Kidney (tissue), 14 donors: ENCODE measurements around the gene SLC39A3. TPM values are rescaled to one million over a fixed set of nuclear protein-coding genes. Genes with fewer than 3 reads are reported as not detected.
A peak's percentile ranks its signal among the peaks of the same experiment; 100 is the strongest.

Experiments
- DNase-seq, 5 donors: peaks; one replicate each; pipeline ENCODE4 v3.0.0-alpha.2; 2013 to 2020
- FAIRE-seq: peaks from 2 replicates; lab custom pipeline; 2012; peaks lifted over from hg19 to GRCh38; lab: Jason Lieb, UNC
- H3K27ac ChIP-seq, 2 donors: one replicate each; pipeline ENCODE4 v1.7.0; 2013; ENCODE audit warnings: low read depth in 2 of 2, low read length in 2 of 2, inconsistent platforms in 1 of 2
- H3K27me3 ChIP-seq: one replicate; pipeline ENCODE4 v1.7.1; 2013; ENCODE audit warnings: low read length, inconsistent platforms; ENCODE audit not compliant: control insufficient read depth, insufficient read depth
- H3K36me3 ChIP-seq, 3 donors: one replicate each; pipeline versions ENCODE4 v1.7.0 to v1.7.1; 2013; ENCODE audit warnings: low read length in 3 of 3, control low read depth in 1 of 3, inconsistent platforms in 1 of 3; ENCODE audit not compliant: insufficient read depth in 3 of 3, control insufficient read depth in 2 of 3
- H3K4me1 ChIP-seq, 3 donors: one replicate each; pipeline versions ENCODE4 v1.7.0 to v1.7.1; 2013; ENCODE audit warnings: low read length in 3 of 3, inconsistent platforms in 1 of 3, low read depth in 1 of 3; ENCODE audit not compliant: control insufficient read depth in 2 of 3, insufficient read depth in 2 of 3
- H3K4me3 ChIP-seq, 3 donors: one replicate each; pipeline versions ENCODE4 v1.7.0 to v1.8.1; 2013; ENCODE audit warnings: low read length in 3 of 3, control low read depth in 1 of 3, inconsistent platforms in 1 of 3
- H3K9ac ChIP-seq, 3 donors: one replicate each; pipeline versions ENCODE4 v1.7.0 to v1.7.1; 2013; ENCODE audit warnings: low read length in 3 of 3, control low read depth in 1 of 3, inconsistent platforms in 1 of 3
- H3K9me3 ChIP-seq, 3 donors: one replicate each; pipeline versions ENCODE4 v1.7.0 to v1.7.1; 2013; ENCODE audit warnings: low read length in 3 of 3, control low read depth in 1 of 3, inconsistent platforms in 1 of 3; ENCODE audit not compliant: control insufficient read depth in 2 of 3, insufficient read depth in 1 of 3
- intact Hi-C: fragments of 100-400 bp; cut with DNase I; formaldehyde crosslinking; loops from one replicate; pipeline ENCODE4 v1.11.1; 2022
- polyA plus RNA-seq: library from polyadenylated mRNA; stranded (reverse); fragments of 350-450 nt; fragmentation: Illumina TruSeq; extraction: RNeasy Lipid Tissue Mini Kit (QIAGEN cat#74804); gene quantifications from one replicate; pipeline ENCODE4 v1.2.3, GENCODE V29; 2014; ENCODE audit warnings: low read depth, low replicate concordance; ENCODE audit not compliant: insufficient read depth
- total RNA-seq: library from RNA; stranded (reverse); fragmentation: NEBNext Ultra II Directional; extraction: Animal tissue kit (Norgen Biotek cat#: 25700); gene quantifications from one replicate; pipeline ENCODE4 v1.2.1, GENCODE V29; 2021
- TF ChIP-seq, protein P1 (sequence below): IDR thresholded peaks from 3 replicates; pipeline ENCODE4 v1.5.1; 2012; ENCODE audit warnings: mild to moderate bottlenecking, moderate library complexity, borderline replicate concordance; ENCODE audit not compliant: insufficient read depth; ENCODE audit errors: extremely low read depth
- donor health status: control.
- donor health status: control.
- donor health status: control.
- donor health status: control.
- donor health status: control.
- donor health status: DM: yes; HTN: yes; CAD: no.
- donor health status: Normal renal cell carcinoma (clear cell type).

Gene SLC39A3
- total and polyA plus RNA-seq, 2 donors from 2014 or later, result 31.1 to 38.0 TPM

DNA sequence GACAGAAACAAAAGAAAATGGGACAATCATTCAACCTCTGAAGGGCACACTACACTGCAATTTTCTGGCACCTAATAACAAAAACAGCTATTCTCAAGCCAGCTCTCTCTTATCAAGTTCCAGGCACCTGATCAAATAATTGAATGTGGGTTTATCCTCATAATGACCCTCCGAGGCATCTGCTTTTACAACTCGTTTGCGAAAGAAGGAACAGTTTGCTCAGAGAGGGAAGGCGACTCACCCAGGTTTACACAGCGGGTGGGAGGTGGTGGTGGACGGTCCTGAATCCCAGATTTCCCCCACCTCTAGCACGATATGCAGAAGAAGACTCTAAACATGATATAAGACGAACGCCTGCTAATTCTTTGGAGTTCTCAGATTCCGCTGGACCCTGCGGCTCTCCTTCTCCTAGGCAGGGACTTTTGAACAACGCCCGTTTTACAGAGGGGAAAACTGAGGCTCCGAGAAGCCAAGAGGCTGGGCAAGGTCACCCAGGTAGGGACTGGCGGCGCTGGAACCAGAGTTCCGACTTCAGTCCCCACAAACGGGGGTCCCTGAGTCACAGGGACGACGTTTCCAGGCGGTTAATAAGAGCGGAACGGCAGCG lies 42.6 kb upstream of the SLC39A3 start:
- no peaks in the 10 kb centered on the region for H3K9me3 ChIP-seq
- FAIRE-seq (no peak), DNase-seq (peak in 2 of 5 donors; percentile 14 to 30)
- no peaks in the 10 kb centered on the region for H3K27me3 ChIP-seq
- TF ChIP-seq, protein P1, sequence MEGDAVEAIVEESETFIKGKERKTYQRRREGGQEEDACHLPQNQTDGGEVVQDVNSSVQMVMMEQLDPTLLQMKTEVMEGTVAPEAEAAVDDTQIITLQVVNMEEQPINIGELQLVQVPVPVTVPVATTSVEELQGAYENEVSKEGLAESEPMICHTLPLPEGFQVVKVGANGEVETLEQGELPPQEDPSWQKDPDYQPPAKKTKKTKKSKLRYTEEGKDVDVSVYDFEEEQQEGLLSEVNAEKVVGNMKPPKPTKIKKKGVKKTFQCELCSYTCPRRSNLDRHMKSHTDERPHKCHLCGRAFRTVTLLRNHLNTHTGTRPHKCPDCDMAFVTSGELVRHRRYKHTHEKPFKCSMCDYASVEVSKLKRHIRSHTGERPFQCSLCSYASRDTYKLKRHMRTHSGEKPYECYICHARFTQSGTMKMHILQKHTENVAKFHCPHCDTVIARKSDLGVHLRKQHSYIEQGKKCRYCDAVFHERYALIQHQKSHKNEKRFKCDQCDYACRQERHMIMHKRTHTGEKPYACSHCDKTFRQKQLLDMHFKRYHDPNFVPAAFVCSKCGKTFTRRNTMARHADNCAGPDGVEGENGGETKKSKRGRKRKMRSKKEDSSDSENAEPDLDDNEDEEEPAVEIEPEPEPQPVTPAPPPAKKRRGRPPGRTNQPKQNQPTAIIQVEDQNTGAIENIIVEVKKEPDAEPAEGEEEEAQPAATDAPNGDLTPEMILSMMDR, result no peak
- peak overlapping the region; percentile 80 to 90 (median 90) for H3K4me3 ChIP-seq
- H3K36me3 ChIP-seq, result no peaks in the 10 kb centered on the region
- H3K9ac ChIP-seq, result peak overlapping the region; percentile 71 to 93 (median 79)
- intact Hi-C loops, result no loop called here
- H3K4me1 ChIP-seq, result peaks cover 0 to 28% (median 15%) of the 10 kb centered on the region in 3 donors
- peak overlapping the region; percentile 81 to 86 for H3K27ac ChIP-seq

- intact Hi-C loops, result no loop called here
- Histone ChIP-seq H3K4me1 (peaks cover 0 to 32% (median 22%) of the 10 kb centered on the region in 3 donors), H3K4me3 (no peak overlapping the region), H3K27me3 (no peaks in the 10 kb centered on the region), H3K27ac (no peak overlapping the region), H3K36me3 (no peaks in the 10 kb centered on the region), H3K9me3 (no peaks in the 10 kb centered on the region), H3K9ac (no peak overlapping the region)
- DNase-seq (no peak), FAIRE-seq (no peak)
- TF ChIP-seq, protein P1, result no peak
These were observed 40.5 kb upstream of the SLC39A3 start for GRCh38 chr19:2780284-2780683.

DNA sequence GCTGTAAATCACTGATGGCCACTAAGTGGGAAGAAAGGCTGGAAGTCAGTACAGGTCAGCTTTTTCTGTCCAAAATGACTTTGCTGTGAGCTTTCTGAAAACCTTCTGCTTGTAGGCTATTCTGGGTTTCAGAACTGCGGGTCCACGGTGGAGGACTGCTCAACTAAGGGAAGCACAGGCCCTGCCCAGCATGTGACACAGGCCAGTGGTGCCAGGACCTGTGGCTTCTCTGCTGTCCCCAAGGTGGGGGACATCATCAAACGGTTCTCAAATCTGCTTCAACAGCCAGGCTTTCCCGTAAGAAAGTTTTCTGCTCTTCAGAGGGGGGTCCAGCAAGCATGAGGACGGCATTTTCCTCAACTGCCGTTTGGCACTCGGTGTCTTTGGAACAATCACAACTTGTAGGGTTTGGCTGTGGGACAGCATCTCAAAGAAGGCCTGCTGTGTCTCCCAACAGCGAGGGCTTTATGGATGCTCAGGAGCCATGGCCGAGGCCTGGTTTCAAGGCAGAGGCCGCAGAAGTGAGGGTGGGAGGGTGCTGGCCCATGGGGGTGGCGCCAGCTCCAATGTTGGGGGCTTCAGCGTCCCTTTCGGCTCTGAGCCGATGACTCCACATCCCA lies 39.4 kb upstream of the SLC39A3 start:
- intact Hi-C loops, result no loop called here
- Histone ChIP-seq H3K27me3 (no peaks in the 10 kb centered on the region), H3K36me3 (no peaks in the 10 kb centered on the region), H3K4me1 (peaks cover 0 to 39% (median 30%) of the 10 kb centered on the region in 3 donors), H3K4me3 (no peak overlapping the region), H3K9me3 (no peaks in the 10 kb centered on the region), H3K27ac (peak overlapping the region; percentile 32 to 45), H3K9ac (no peak overlapping the region)
- FAIRE-seq (no peak), DNase-seq (no peak)
- TF ChIP-seq, protein P1, result no peak
